HepG2 (cell line): ENCODE data around the gene PPP1R8. TPM values are rescaled to one million over a fixed set of nuclear protein-coding genes. Genes with fewer than 3 reads are reported as not detected.

ENCODE experiments used
- ATAC-seq: fragments of 200-7000 bp; cut with Tn5 transposase; 3 replicates; pipeline ENCODE4 v1.9.1; 2020; ENCODE audit warnings: mild to moderate bottlenecking, moderate library complexity
- BruUV-seq: library from RNA; stranded (reverse); fragments of 400-500 nt; replicated peaks from 2 replicates; lab custom pipeline; 2021; lab: Mats Ljungman, UMichigan
- CTCF ChIA-PET: fragments of 300-600 bp; formaldehyde crosslinking; extraction: SDS; loops from one replicate; lab custom pipeline; 2021; ENCODE audit warnings: low total read pairs, inconsistent platforms, low intra/inter-chr PET ratio; lab: Yijun Ruan, JAX
- POLR2A ChIA-PET: fragments of 350-600 bp; sonication (Branson Sonifier 250); formaldehyde crosslinking; loops from one replicate; lab custom pipeline; 2020; ENCODE audit warnings: antibody characterized with exemption, inconsistent platforms; lab: Yijun Ruan, JAX
- DNase-seq: peaks from one replicate; pipeline ENCODE4 v3.0.0-alpha.2; 2015; ENCODE audit warnings: low spot score
- FAIRE-seq: peaks from 3 replicates; lab custom pipeline; 2011; peaks lifted over from hg19 to GRCh38; lab: Jason Lieb, UNC
- H2AFZ ChIP-seq: one replicate; pipeline ENCODE4 v1.6.1; 2011; ENCODE audit warnings: low read length, inconsistent platforms
- H3K27ac ChIP-seq: fragments of 300-600 bp; 3 replicates; pipeline ENCODE4 v1.8.0; 2011; ENCODE audit warnings: mixed run types, mild to moderate bottlenecking, mixed read lengths, low read length, inconsistent platforms; ENCODE audit not compliant: insufficient read depth; ENCODE audit errors: extremely low read length
- H3K27me3 ChIP-seq, 2 experiments: fragments of 200-600 bp in 1 of 2; 2 replicates in 1 of 2; 3 replicates in 1 of 2; pipeline versions ENCODE4 v1.6.0 to v1.8.0; 2011; ENCODE audit warnings: low read length in 2 of 2, mild to moderate bottlenecking in 2 of 2, moderate library complexity in 2 of 2, inconsistent platforms in 1 of 2; ENCODE audit not compliant: insufficient read depth in 2 of 2, control insufficient read depth in 1 of 2
- H3K36me3 ChIP-seq, 2 experiments: fragments of 200-600 bp in 1 of 2; replicated peaks in 1 of 2; 2 replicates in 1 of 2; 3 replicates in 1 of 2; pipeline versions ENCODE4 v1.5.1 to v1.8.0; 2011; ENCODE audit warnings: low read length in 2 of 2, inconsistent platforms in 1 of 2; ENCODE audit not compliant: insufficient read depth in 2 of 2, control insufficient read depth in 1 of 2
- H3K4me1 ChIP-seq: 2 replicates; pipeline ENCODE4 v1.5.1; 2012; ENCODE audit warnings: low read length, inconsistent platforms; ENCODE audit not compliant: insufficient read depth
- H3K4me2 ChIP-seq: 2 replicates; pipeline ENCODE4 v1.6.0; 2011; ENCODE audit warnings: low read depth, low read length, inconsistent platforms
- H3K4me3 ChIP-seq, 3 experiments: fragments of 200-600 bp in 1 of 3; sonication (generic), shearing (Covaris generic) in 1 of 3; replicated peaks in 1 of 3; 2 replicates each; pipeline ENCODE4 v1.5.1; 2011 to 2016; ENCODE audit warnings: low read length in 3 of 3, inconsistent platforms in 2 of 3, low read depth in 2 of 3, mild to moderate bottlenecking in 2 of 3, control low read depth in 1 of 3, mixed read lengths in 1 of 3; ENCODE audit not compliant: insufficient read depth in 1 of 3
- H3K79me2 ChIP-seq: one replicate; pipeline ENCODE4 v1.6.1; 2011; ENCODE audit warnings: low read length, inconsistent platforms; ENCODE audit not compliant: insufficient read depth
- H3K9ac ChIP-seq: 2 replicates; pipeline ENCODE4 v1.6.0; 2011; ENCODE audit warnings: mild to moderate bottlenecking, low read depth, low read length, inconsistent platforms; ENCODE audit not compliant: insufficient read depth
- H3K9me3 ChIP-seq: 2 replicates; pipeline ENCODE4 v1.5.1; 2012; ENCODE audit warnings: mild to moderate bottlenecking, low read length
- H4K20me1 ChIP-seq: 2 replicates; pipeline ENCODE4 v1.6.0; 2011; ENCODE audit warnings: inconsistent platforms, mild to moderate bottlenecking, low read length, moderate library complexity; ENCODE audit not compliant: insufficient read depth
- ARID2 ChIP-seq: sonication (generic); formaldehyde crosslinking; IDR thresholded peaks from 2 replicates; pipeline ENCODE4 v1.8.1; 2022; ENCODE audit warnings: mild to moderate bottlenecking, missing genetic modification reagents, borderline replicate concordance
- CREM ChIP-seq, 2 experiments: sonication (generic) in 1 of 2; formaldehyde crosslinking in 1 of 2; IDR thresholded peaks; 2 replicates each; pipeline versions ENCODE4 v1.4.0 to v1.6.1; 2016 to 2020; ENCODE audit warnings: antibody characterized with exemption in 1 of 2, mild to moderate bottlenecking in 1 of 2, missing genetic modification reagents in 1 of 2
- FOXJ3 ChIP-seq: sonication (generic); formaldehyde crosslinking; IDR thresholded peaks from 2 replicates; pipeline ENCODE4 v1.4.0; 2020; ENCODE audit warnings: missing genetic modification reagents, mild to moderate bottlenecking, borderline replicate concordance
- FOXK1 ChIP-seq: sonication (generic); formaldehyde crosslinking; IDR thresholded peaks from 2 replicates; pipeline ENCODE4 v1.4.0; 2020; ENCODE audit warnings: low read depth, missing genetic modification reagents, borderline replicate concordance
- GATAD2A ChIP-seq: IDR thresholded peaks from 2 replicates; pipeline ENCODE4 v1.6.1; 2016
- HNF4G ChIP-seq, 2 experiments: sonication (generic) in 1 of 2; formaldehyde crosslinking in 1 of 2; IDR thresholded peaks; 2 replicates each; pipeline versions ENCODE4 v1.4.0 to v1.6.1; 2011 to 2020; ENCODE audit warnings: borderline replicate concordance in 2 of 2, low read depth in 2 of 2, mild to moderate bottlenecking in 2 of 2, low read length in 1 of 2, missing genetic modification reagents in 1 of 2, moderate library complexity in 1 of 2
- HNRNPK ChIP-seq: fragments of 200-400 bp; formaldehyde crosslinking; IDR thresholded peaks from 2 replicates; pipeline ENCODE4 v1.6.1; 2018; ENCODE audit warnings: low read length, low read depth, moderate library complexity, mild to moderate bottlenecking; ENCODE audit not compliant: poor library complexity, severe bottlenecking
- MEIS1 ChIP-seq: sonication (generic); formaldehyde crosslinking; IDR thresholded peaks from 2 replicates; pipeline ENCODE4 v1.9.0; 2021; ENCODE audit warnings: mild to moderate bottlenecking, missing genetic modification reagents, moderate library complexity, borderline replicate concordance
- NCOA2 ChIP-seq: sonication (generic); formaldehyde crosslinking; IDR thresholded peaks from 2 replicates; pipeline ENCODE4 v1.8.0; 2022; ENCODE audit warnings: inconsistent platforms
- NFYC ChIP-seq: IDR thresholded peaks from 2 replicates; pipeline ENCODE4 v1.6.1; 2016; ENCODE audit warnings: missing genetic modification reagents, missing compliant biosample characterization
- NR2C2 ChIP-seq: sonication (generic); formaldehyde crosslinking; IDR thresholded peaks from 2 replicates; pipeline ENCODE4 v1.4.0; 2020; ENCODE audit warnings: missing genetic modification reagents, mild to moderate bottlenecking, moderate library complexity, borderline replicate concordance
- PITX1 ChIP-seq: sonication (generic); formaldehyde crosslinking; IDR thresholded peaks from 2 replicates; pipeline ENCODE4 v1.5.1; 2020; ENCODE audit warnings: mild to moderate bottlenecking, missing genetic modification reagents
- RFXANK ChIP-seq: IDR thresholded peaks from 2 replicates; pipeline ENCODE4 v1.6.1; 2016
- SMYD3 ChIP-seq: sonication (generic); formaldehyde crosslinking; IDR thresholded peaks from 2 replicates; pipeline ENCODE4 v1.8.1; 2023; ENCODE audit warnings: mild to moderate bottlenecking, missing genetic modification reagents
- SOX5 ChIP-seq: IDR thresholded peaks from 2 replicates; pipeline ENCODE4 v1.6.1; 2016; ENCODE audit warnings: borderline replicate concordance
- ZFY ChIP-seq: sonication (generic); formaldehyde crosslinking; IDR thresholded peaks from 2 replicates; pipeline ENCODE4 v1.4.0; 2020; ENCODE audit warnings: missing genetic modification reagents
- ZNF12 ChIP-seq: sonication (generic); formaldehyde crosslinking; IDR thresholded peaks from 2 replicates; pipeline ENCODE4 v1.5.0; 2020; ENCODE audit warnings: missing genetic modification reagents
- ZNF644 ChIP-seq: IDR thresholded peaks from 2 replicates; pipeline ENCODE4 v1.6.1; 2016; ENCODE audit warnings: low read depth
- ZNF7 ChIP-seq: IDR thresholded peaks from 2 replicates; pipeline ENCODE4 v1.6.1; 2016; ENCODE audit warnings: missing biosample characterization, missing genetic modification reagents
- ZSCAN9 ChIP-seq: IDR thresholded peaks from 2 replicates; pipeline ENCODE4 v1.6.1; 2016; ENCODE audit warnings: borderline replicate concordance
- WGBS: methylation state at CpG from one replicate; pipeline ENCODE4 v1.1.6; 2017; ENCODE audit warnings: low lambda C conversion rate; 5-methylcytosine and 5-hydroxymethylcytosine counted together
- in situ Hi-C: cut with HindIII; loops from 2 replicates; pipeline ENCODE4 v1.10.0; 2017; ENCODE audit warnings: low pct_unique_long_range_greater_than_20kb; ENCODE audit not compliant: extremely low pct_ligation_motif_present
- intact Hi-C: fragments of 100-400 bp; cut with micrococcal nuclease; formaldehyde crosslinking; loops from one replicate; pipeline ENCODE4 v1.10.0; 2022; ENCODE audit not compliant: unreplicated experiment
- polyA plus RNA-seq, 8 experiments: library from polyadenylated mRNA; depleted of rRNA in 3 of 8; stranded (reverse) in 7 of 8; unstranded in 1 of 8; fragments of >200 nt; fragmentation: Illumina TruSeq in 4 of 8; extraction: Trizol in 4 of 8; gene quantifications; 2 replicates each; pipeline versions ENCODE4 v1.2.1 to v1.2.3, GENCODE V29; 2011 to 2016; ENCODE audit warnings: low read depth in 4 of 8, missing spikeins in 1 of 8, mixed read lengths in 1 of 8; ENCODE audit not compliant: insufficient read depth in 1 of 8
- total RNA-seq, 5 experiments: library from RNA; depleted of rRNA; stranded (reverse); fragments of >200 nt; fragmentation: Illumina TruSeq; extraction: Trizol; gene quantifications; 2 replicates each; pipeline ENCODE4 v1.2.3, GENCODE V29; 2016; ENCODE audit warnings: low read depth in 1 of 5
- TF ChIP-seq, protein P1 (sequence below): sonication (generic); formaldehyde crosslinking; IDR thresholded peaks from 2 replicates; pipeline ENCODE4 v1.4.0; 2020; ENCODE audit warnings: missing genetic modification reagents

The PPP1R8 gene
- total and polyA plus RNA-seq, 2 of the 13 experiments (the other 11 are each of a cell fraction or from before 2014, with no cell fraction given), result 38.3 to 62.2 TPM

DNA sequence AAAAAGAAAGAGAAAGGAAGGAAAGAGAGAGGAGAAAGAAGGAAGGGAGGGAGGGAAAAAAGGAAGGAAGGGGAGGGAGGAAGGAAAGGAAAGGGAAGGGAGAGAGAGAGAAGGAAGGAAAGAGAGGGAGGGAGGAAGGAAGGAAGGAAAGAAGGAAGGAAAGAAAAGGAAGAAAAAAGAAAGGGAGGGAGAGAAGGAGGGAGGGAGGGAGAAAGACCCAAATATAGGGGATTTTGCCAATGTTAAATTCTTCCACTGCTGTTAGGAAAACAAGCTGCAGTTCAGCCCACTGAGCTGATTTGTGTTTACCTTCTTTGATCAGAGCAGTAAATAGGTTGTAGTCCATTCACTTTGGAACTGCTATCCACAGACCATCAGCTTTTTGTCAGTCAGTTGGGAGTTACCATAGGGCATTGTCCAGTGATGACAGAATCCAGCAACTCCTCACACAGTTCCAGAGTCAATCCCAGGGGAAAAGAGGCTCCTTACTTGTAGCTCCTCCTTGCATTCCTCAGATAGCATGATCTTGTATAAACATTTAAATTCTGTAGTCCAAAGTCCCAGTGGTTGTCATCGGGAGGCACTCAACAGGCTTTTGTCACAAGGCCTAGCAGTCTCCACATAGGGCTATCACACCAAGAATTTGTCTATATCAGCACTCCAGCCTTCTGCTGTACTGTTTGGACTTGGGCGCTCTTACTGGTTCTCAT is 13.5 kb upstream of the PPP1R8 start:
- DNase-seq (peak; percentile 98), ATAC-seq (peak; percentile 99), FAIRE-seq (peak; percentile 95)
- ChIA-PET POLR2A (interaction anchor here (0.6 to 3.5 kb wide), 11 partner anchors 11 to 831 kb away, joined by 3 to 89 read pairs (median 3); partner anchors contain the start of genes EYA3, FAM76A, PPP1R8 and RCC1), CTCF (no interaction called here)
- Histone ChIP-seq H3K4me1 (peaks cover 31% of the 10 kb centered on the region), H3K27me3 (no peaks in the 10 kb centered on the region), H4K20me1 (no peaks in the 10 kb centered on the region), H3K79me2 (no peaks in the 10 kb centered on the region), H3K9me3 (no peaks in the 10 kb centered on the region), H3K4me2 (peak overlapping the region; percentile 64), H3K36me3 (peaks cover 2 to 15% of the 10 kb centered on the region in 2 experiments; a peak in 4 of 5 replicates), H3K4me3 (peak overlapping the region in 1 of 3 experiments; percentile 35; a peak in 1 of 6 replicates), H3K27ac (peak overlapping the region; percentile 91), H2AFZ (no peak overlapping the region), H3K9ac (peak overlapping the region; percentile 58)
- in situ Hi-C loops, result no loop called here
- BruUV-seq, result no TSS peak
- intact Hi-C loops, result no loop called here
- 14% methylated on average over 2 of the region's 2 CpGs for WGBS
- no peak for TF ChIP-seq ZNF644 (CRISPR knock-in tag)
- TF ChIP-seq ZFY, result peak; percentile 53; the same call in 1 of the 2 replicates
- 0 out of 2 replicates have a peak, but pooled peaks have one; percentile 20 for TF ChIP-seq ZNF12 (CRISPR knock-in tag)
- 0 out of 2 replicates have a peak, but pooled peaks have one; percentile 25 for TF ChIP-seq NR2C2 (CRISPR knock-in tag)
- TF ChIP-seq NFYC (CRISPR knock-in tag), result 0 out of 2 replicates have a peak, but pooled peaks have one; percentile 9
- peak; percentile 17; the same call in 1 of the 2 replicates for TF ChIP-seq FOXJ3 (CRISPR knock-in tag)
- TF ChIP-seq PITX1 (CRISPR knock-in tag), result 0 out of 2 replicates have a peak, but pooled peaks have one; percentile 16
- TF ChIP-seq ZNF7, result no peak
- TF ChIP-seq ZSCAN9 (CRISPR knock-in tag), result 0 out of 2 replicates have a peak, but pooled peaks have one; percentile 14
- TF ChIP-seq ARID2, result 0 out of 2 replicates have a peak, but pooled peaks have one; percentile 38
- peak; percentile 46; the same call in 1 of the 2 replicates for TF ChIP-seq CREM (IDR thresholded peaks at IDR 0.05)
- TF ChIP-seq CREM (CRISPR knock-in tag; IDR thresholded peaks at IDR 0.05), result no peak
- no peak for TF ChIP-seq RFXANK (CRISPR knock-in tag)
- TF ChIP-seq GATAD2A (CRISPR knock-in tag), result peak; percentile 81
- peak; percentile 67; the same call in 1 of the 2 replicates for TF ChIP-seq SOX5 (CRISPR knock-in tag)
- TF ChIP-seq SMYD3, result 0 out of 2 replicates have a peak, but pooled peaks have one; percentile 54
- TF ChIP-seq FOXK1, result 0 out of 2 replicates have a peak, but pooled peaks have one; percentile 17
- TF ChIP-seq, protein P1, sequence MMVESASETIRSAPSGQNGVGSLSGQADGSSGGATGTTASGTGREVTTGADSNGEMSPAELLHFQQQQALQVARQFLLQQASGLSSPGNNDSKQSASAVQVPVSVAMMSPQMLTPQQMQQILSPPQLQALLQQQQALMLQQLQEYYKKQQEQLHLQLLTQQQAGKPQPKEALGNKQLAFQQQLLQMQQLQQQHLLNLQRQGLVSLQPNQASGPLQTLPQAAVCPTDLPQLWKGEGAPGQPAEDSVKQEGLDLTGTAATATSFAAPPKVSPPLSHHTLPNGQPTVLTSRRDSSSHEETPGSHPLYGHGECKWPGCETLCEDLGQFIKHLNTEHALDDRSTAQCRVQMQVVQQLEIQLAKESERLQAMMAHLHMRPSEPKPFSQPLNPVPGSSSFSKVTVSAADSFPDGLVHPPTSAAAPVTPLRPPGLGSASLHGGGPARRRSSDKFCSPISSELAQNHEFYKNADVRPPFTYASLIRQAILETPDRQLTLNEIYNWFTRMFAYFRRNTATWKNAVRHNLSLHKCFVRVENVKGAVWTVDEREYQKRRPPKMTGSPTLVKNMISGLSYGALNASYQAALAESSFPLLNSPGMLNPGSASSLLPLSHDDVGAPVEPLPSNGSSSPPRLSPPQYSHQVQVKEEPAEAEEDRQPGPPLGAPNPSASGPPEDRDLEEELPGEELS (CRISPR knock-in tag), result peak; percentile 82
- TF ChIP-seq HNF4G (IDR thresholded peaks at IDR 0.05; ENCODE audit: borderline replicate concordance, low read depth, low read length), result peak; percentile 73
- no peak; the same call in 1 of the 2 replicates for TF ChIP-seq HNF4G (CRISPR knock-in tag; IDR thresholded peaks at IDR 0.05; ENCODE audit: borderline replicate concordance, low read depth)
- TF ChIP-seq NCOA2, result peak; percentile 41; the same call in 1 of the 2 replicates
- TF ChIP-seq HNRNPK, result peak; percentile 74
- peak; percentile 59; the same call in 1 of the 2 replicates for TF ChIP-seq MEIS1
